ENCODE results near the gene TMEM132D.

- TF ChIP-seq EZH2 (IDR thresholded peaks at IDR 0.05; ENCODE audit: borderline replicate concordance, low read depth, low read length, poor library complexity, severe bottlenecking) (no peak), CTCF (conservative IDR thresholded peaks at IDR 0.05; ENCODE audit: low read depth, low read length) (no peak)
Observed at GRCh38 chr12:129138776-129139175, 765.0 kb downstream of the TMEM132D start.
